ENCODE measurements around the gene KDM4B.

GRCh38 chr19:5078666-5079065, 109.8 kb downstream of the KDM4B start:
- TF ChIP-seq CTCF (IDR thresholded peaks at IDR 0.05; ENCODE audit: insufficient read depth, low read length) (no peak), POLR2AphosphoS5 (IDR thresholded peaks at IDR 0.05; ENCODE audit: low read depth) (no peak), GABPA (IDR thresholded peaks at IDR 0.05; ENCODE audit: low read depth) (no peak), SPI1 (IDR thresholded peaks at IDR 0.05; ENCODE audit: borderline replicate concordance, low read depth) (no peak), REST (IDR thresholded peaks at IDR 0.05; ENCODE audit: insufficient replicate concordance, low read depth) (no peak)
